ENCODE measurements around the gene PRPH. TPM values are rescaled to one million over a fixed set of nuclear protein-coding genes. Genes with fewer than 3 reads are reported as not detected.

The PRPH gene
- total and polyA plus RNA-seq, 2 of the 4 experiments (the other 2 are of a cell fraction): not detected

DNA sequence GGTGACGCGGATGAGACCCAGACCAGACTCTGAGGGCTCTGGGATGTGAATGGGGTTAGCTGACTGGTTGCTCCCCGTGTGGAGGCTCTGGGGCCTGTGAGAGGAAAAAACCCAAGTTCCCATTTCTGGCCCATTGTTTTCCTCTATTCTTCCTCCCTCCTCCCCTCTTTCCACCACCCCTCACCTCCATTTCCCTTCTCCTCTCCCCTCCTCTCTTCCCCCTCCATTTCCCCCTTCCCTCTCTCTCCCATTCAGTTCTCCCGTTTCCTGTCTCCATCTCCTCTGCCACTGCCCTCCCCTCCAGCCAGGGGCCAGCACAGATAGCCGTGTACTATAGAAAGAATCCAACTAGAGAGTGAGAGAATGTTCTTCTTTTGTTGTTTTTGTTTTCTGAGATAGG is 12.6 kb upstream of the PRPH start:
- Histone ChIP-seq H3K4me1 (ENCODE audit: control insufficient read depth, insufficient read depth, low read length) (no peaks in the 10 kb centered on the region), H2AFZ (replicated peaks; ENCODE audit: low read length, poor library complexity) (peak overlapping the region; percentile 14), H3K9me1 (ENCODE audit: insufficient read depth, low read length) (peaks cover 2% of the 10 kb centered on the region; the same call in 1 of the 2 replicates), H3K9ac (ENCODE audit: low read depth, low read length) (no peak overlapping the region), H4K91ac (ENCODE audit: insufficient read depth, low read depth, low read length) (no peak overlapping the region), H3K9me3 (ENCODE audit: control insufficient read depth, insufficient read depth, low read length) (peaks cover 3% of the 10 kb centered on the region), H2BK15ac (ENCODE audit: low read depth, low read length) (no peak overlapping the region), H4K8ac (ENCODE audit: low read depth in 2 of 2, low read length in 2 of 2) (no peak overlapping the region), H3K4ac (ENCODE audit: low read depth, low read length) (no peak overlapping the region), H2BK20ac (ENCODE audit: low read depth, low read length) (no peak overlapping the region), H2BK120ac (ENCODE audit: low read depth, low read length) (no peak overlapping the region), H3K36me3 (ENCODE audit: control insufficient read depth, insufficient read depth, low read length) (no peaks in the 10 kb centered on the region), H3K27me3 (ENCODE audit: control insufficient read depth, insufficient read depth, low read length) (peaks cover 10% of the 10 kb centered on the region), H4K20me1 (ENCODE audit: insufficient read depth, low read length) (no peaks in the 10 kb centered on the region), H3K79me1 (ENCODE audit: low read depth in 1 of 2, low read length in 2 of 2) (no peaks in the 10 kb centered on the region), H3K18ac (ENCODE audit: low read depth, low read length) (no peak overlapping the region), H2AK9ac (replicated peaks; ENCODE audit: low read depth, low read length, poor library complexity) (peak overlapping the region; percentile 76), H3K4me3 (ENCODE audit: insufficient read depth, low read depth, low read length) (no peak overlapping the region), H3K23ac (ENCODE audit: low read depth, low read length) (no peak overlapping the region), H3K14ac (replicated peaks; ENCODE audit: low read depth, low read length) (no peak overlapping the region), H4K5ac (ENCODE audit: low read depth, low read length) (no peak overlapping the region), H2BK5ac (ENCODE audit: low read depth, low read length, poor library complexity, severe bottlenecking) (no peak overlapping the region), H3K27ac (ENCODE audit: insufficient read depth, low read length) (no peak overlapping the region), H3K56ac (ENCODE audit: extremely low read depth, insufficient read depth, low read length) (no peak overlapping the region), H2AK5ac (ENCODE audit: low read depth, low read length) (no peak overlapping the region), H3K4me2 (ENCODE audit: low read depth, low read length) (no peak overlapping the region)
- ChIA-PET CTCF (interaction anchor here (0.9 kb wide), 1 partner anchor 15 kb away, joined by 5 read pairs; no protein-coding TSS in a partner anchor), POLR2A (ENCODE audit: unreplicated experiment) (no interaction called here)
- no peak for TF ChIP-seq RCOR1 (IDR thresholded peaks at IDR 0.05; ENCODE audit: insufficient replicate concordance, low read length)
- no peak for TF ChIP-seq FOS (IDR thresholded peaks at IDR 0.05; ENCODE audit: low read depth, low read length)
- TF ChIP-seq NFE2L2 (IDR thresholded peaks at IDR 0.05; ENCODE audit: low read depth, low read length): no peak
- TF ChIP-seq, protein P1, sequence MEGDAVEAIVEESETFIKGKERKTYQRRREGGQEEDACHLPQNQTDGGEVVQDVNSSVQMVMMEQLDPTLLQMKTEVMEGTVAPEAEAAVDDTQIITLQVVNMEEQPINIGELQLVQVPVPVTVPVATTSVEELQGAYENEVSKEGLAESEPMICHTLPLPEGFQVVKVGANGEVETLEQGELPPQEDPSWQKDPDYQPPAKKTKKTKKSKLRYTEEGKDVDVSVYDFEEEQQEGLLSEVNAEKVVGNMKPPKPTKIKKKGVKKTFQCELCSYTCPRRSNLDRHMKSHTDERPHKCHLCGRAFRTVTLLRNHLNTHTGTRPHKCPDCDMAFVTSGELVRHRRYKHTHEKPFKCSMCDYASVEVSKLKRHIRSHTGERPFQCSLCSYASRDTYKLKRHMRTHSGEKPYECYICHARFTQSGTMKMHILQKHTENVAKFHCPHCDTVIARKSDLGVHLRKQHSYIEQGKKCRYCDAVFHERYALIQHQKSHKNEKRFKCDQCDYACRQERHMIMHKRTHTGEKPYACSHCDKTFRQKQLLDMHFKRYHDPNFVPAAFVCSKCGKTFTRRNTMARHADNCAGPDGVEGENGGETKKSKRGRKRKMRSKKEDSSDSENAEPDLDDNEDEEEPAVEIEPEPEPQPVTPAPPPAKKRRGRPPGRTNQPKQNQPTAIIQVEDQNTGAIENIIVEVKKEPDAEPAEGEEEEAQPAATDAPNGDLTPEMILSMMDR (conservative IDR thresholded peaks at IDR 0.05; ENCODE audit: low read depth, low read length): no peak
- no peak for TF ChIP-seq RAD21 (IDR thresholded peaks at IDR 0.05; ENCODE audit: low read length)
- TF ChIP-seq BHLHE40 (IDR thresholded peaks at IDR 0.05; ENCODE audit: low read depth, low read length): no peak
- TF ChIP-seq MAZ (IDR thresholded peaks at IDR 0.05; ENCODE audit: borderline replicate concordance, low read depth, low read length): no peak
- no peak for TF ChIP-seq CEBPB (IDR thresholded peaks at IDR 0.05; ENCODE audit: low read depth, low read length)
- no CpG with 5 or more reads among the region's 5 CpGs for WGBS, 2 experiments (ENCODE audit: extremely low coverage in 2 of 2, insufficient read length in 1 of 2)
- no TSS peak for BruUV-seq (replicated peaks)
- intact Hi-C loops (cut with micrococcal nuclease) (no loop called here), dilution Hi-C loops (cut with HindIII; ENCODE audit: low sequenced_read_pairs, unreplicated experiment) (no loop called here), in situ Hi-C loops (cut with MboI; ENCODE audit: low sequenced_read_pairs) (no loop called here)
- DNase-seq: no peak
- no peak; the same call in 1 of the 2 replicates for ATAC-seq (ENCODE audit: low read depth)
